Measurements from ENCODE around the gene HSD17B8. TPM values are rescaled to one million over a fixed set of nuclear protein-coding genes. Genes with fewer than 3 reads are reported as not detected.

Gene HSD17B8
- total RNA-seq, 1 experiment from 2014 or later = 22.0 TPM

DNA sequence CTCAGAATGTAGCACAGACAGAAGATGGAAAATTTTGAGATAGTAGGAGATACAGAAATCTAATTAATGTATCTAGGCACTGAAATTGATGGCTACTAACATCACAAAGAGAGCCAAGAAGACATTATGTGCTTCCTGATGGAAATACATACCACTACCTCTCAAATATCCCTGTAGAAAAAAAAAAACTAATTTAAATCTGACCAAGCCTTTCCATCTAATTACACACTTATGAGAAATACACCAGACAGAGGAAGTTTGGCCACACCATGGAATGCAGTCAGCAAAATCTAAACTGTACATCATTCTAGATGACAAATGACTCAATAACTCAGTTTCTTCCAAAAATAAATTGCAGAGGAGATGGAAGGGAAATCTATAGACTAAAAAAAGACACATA is 48.3 kb downstream of the HSD17B8 start:
- POLR2A ChIA-PET = no interaction called here

DNA sequence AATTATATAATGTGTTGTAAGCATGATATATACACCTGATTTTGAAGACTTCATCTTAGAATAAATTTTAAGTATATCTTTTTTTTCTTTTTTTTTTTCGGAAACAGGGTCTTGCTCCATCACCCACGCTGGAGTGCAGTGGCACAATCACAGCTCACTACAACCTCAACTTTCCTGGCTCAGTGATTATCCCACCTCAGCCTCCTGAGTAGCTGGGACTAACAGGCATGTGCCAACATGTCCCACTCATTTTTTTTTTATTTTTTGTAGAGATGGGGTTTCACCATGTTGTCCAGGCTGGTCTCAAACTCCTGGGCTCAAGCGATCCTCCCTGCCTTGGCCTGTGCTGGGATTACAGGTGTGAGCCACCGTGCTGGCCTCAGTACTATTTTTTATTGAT is 50.1 kb downstream of the HSD17B8 start:
- intact Hi-C loops (cut with micrococcal nuclease) = no loop called here
- Histone ChIP-seq H3K9me3 (ENCODE audit: control insufficient read depth in 1 of 2, insufficient read depth in 1 of 2, low read depth in 1 of 2, low read length in 2 of 2) (no peaks in the 10 kb centered on the region), H3K9ac (ENCODE audit: low read length) (no peak overlapping the region), H3K9me2 (ENCODE audit: insufficient read depth) (no peaks in the 10 kb centered on the region), H3K36me3 (ENCODE audit: control insufficient read depth in 1 of 2, insufficient read depth in 2 of 2, low read length in 2 of 2) (no peaks in the 10 kb centered on the region), H3K4me1 (ENCODE audit: control insufficient read depth in 1 of 2, insufficient read depth in 2 of 2, low read length in 2 of 2) (peaks cover 45 to 57% of the 10 kb centered on the region in 2 experiments), H2AFZ (ENCODE audit: low read depth, low read length, poor library complexity, severe bottlenecking) (no peak overlapping the region), H3K27ac (ENCODE audit: low read depth, low read length) (no peak overlapping the region), H3K4me2 (ENCODE audit: low read length) (no peak overlapping the region), H3K79me2 (ENCODE audit: insufficient read depth, low read length) (no peaks in the 10 kb centered on the region), H3K4me3 (replicated peaks in 1 of 2; ENCODE audit: low read depth in 1 of 2, low read length in 2 of 2) (no peak overlapping the region), H3K27me3 (ENCODE audit: insufficient read depth, low read length) (no peaks in the 10 kb centered on the region), H4K20me1 (ENCODE audit: insufficient read depth) (no peaks in the 10 kb centered on the region)
- ChIA-PET CTCF (interaction anchor here (1.4 kb wide), 1 partner anchor 17 kb away, joined by 5 read pairs; the partner anchor contains the start of genes RPS18 and VPS52), RAD21 (ENCODE audit: low non-redundant PET in 1 of 2, low total read pairs in 2 of 2, uncharacterized antibody in 2 of 2, unreplicated experiment in 2 of 2) (interaction anchor here in 1 of 2 experiments (0.6 kb wide), 1 partner anchor 393 kb away, joined by 7 read pairs; no protein-coding TSS in a partner anchor), POLR2A (interaction anchor here (0.9 to 1.4 kb wide), 4 partner anchors 17 to 283 kb away, joined by 3 to 6 read pairs (median 5); partner anchors contain the start of genes B3GALT4, RPS18 and VPS52)
- ATAC-seq (no peak), DNase-seq (ENCODE audit: low read depth, low spot score) (no peak)
- TF ChIP-seq ZFX (IDR thresholded peaks at IDR 0.05) (no peak), JUND (IDR thresholded peaks at IDR 0.05) (no peak), CBX3 (IDR thresholded peaks at IDR 0.05; ENCODE audit: low read depth) (no peak), SIN3A (IDR thresholded peaks at IDR 0.05; ENCODE audit: low read depth) (no peak)
- TF ChIP-seq, protein P1, sequence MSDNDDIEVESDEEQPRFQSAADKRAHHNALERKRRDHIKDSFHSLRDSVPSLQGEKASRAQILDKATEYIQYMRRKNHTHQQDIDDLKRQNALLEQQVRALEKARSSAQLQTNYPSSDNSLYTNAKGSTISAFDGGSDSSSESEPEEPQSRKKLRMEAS (IDR thresholded peaks at IDR 0.05) = no peak
- BruUV-seq (replicated peaks) = no TSS peak

More for the DNA sequence above, 48.3 kb downstream of the HSD17B8 start:
- H3K4me1 ChIP-seq (ENCODE audit: control insufficient read depth in 1 of 2, insufficient read depth in 2 of 2, low read length in 2 of 2) = peaks cover 30 to 53% of the 10 kb centered on the region in 2 experiments
- H3K27me3 ChIP-seq (ENCODE audit: insufficient read depth, low read length) = no peaks in the 10 kb centered on the region
- intact Hi-C loops (cut with micrococcal nuclease) = no loop called here
- no peak overlapping the region for H3K4me2 ChIP-seq (ENCODE audit: low read length)
- no peaks in the 10 kb centered on the region for H3K79me2 ChIP-seq (ENCODE audit: insufficient read depth, low read length)
- ChIA-PET CTCF (no interaction called here), RAD21 (ENCODE audit: low non-redundant PET in 1 of 2, low total read pairs in 2 of 2, uncharacterized antibody in 2 of 2, unreplicated experiment in 2 of 2) (no interaction called here)
- H3K4me3 ChIP-seq (replicated peaks in 1 of 2; ENCODE audit: low read depth in 1 of 2, low read length in 2 of 2) = no peak overlapping the region
- no peak overlapping the region for H3K9ac ChIP-seq (ENCODE audit: low read length)
- ATAC-seq (no peak), DNase-seq (ENCODE audit: low read depth, low spot score) (no peak)
- H4K20me1 ChIP-seq (ENCODE audit: insufficient read depth) = no peaks in the 10 kb centered on the region
- no peak overlapping the region for H3K27ac ChIP-seq (ENCODE audit: low read depth, low read length)
- no peaks in the 10 kb centered on the region for H3K36me3 ChIP-seq (ENCODE audit: control insufficient read depth in 1 of 2, insufficient read depth in 2 of 2, low read length in 2 of 2)
- no peak overlapping the region for H2AFZ ChIP-seq (ENCODE audit: low read depth, low read length, poor library complexity, severe bottlenecking)
- H3K9me3 ChIP-seq (ENCODE audit: control insufficient read depth in 1 of 2, insufficient read depth in 1 of 2, low read depth in 1 of 2, low read length in 2 of 2) = no peaks in the 10 kb centered on the region
- BruUV-seq (replicated peaks) = no TSS peak
- no peaks in the 10 kb centered on the region for H3K9me2 ChIP-seq (ENCODE audit: insufficient read depth)
- TF ChIP-seq CBX3 (IDR thresholded peaks at IDR 0.05; ENCODE audit: low read depth) (no peak), EZH2 (IDR thresholded peaks at IDR 0.05) (no peak), SRF (IDR thresholded peaks at IDR 0.05; ENCODE audit: low read depth) (no peak), FOSL1 (IDR thresholded peaks at IDR 0.05; ENCODE audit: low read depth) (no peak), ZNF274 (IDR thresholded peaks at IDR 0.05; ENCODE audit: low read depth, low read length) (no peak), SIN3A (IDR thresholded peaks at IDR 0.05; ENCODE audit: low read depth) (no peak), CEBPB (IDR thresholded peaks at IDR 0.05; ENCODE audit: low read depth) (no peak), TCF7L2 (IDR thresholded peaks at IDR 0.05; ENCODE audit: borderline replicate concordance, extremely low read depth, insufficient read depth, insufficient read length) (no peak), JUND (IDR thresholded peaks at IDR 0.05) (no peak), EZH2phosphoT487 (IDR thresholded peaks at IDR 0.05; ENCODE audit: borderline replicate concordance) (no peak), ZFX (IDR thresholded peaks at IDR 0.05) (no peak)
- TF ChIP-seq, protein P2, sequence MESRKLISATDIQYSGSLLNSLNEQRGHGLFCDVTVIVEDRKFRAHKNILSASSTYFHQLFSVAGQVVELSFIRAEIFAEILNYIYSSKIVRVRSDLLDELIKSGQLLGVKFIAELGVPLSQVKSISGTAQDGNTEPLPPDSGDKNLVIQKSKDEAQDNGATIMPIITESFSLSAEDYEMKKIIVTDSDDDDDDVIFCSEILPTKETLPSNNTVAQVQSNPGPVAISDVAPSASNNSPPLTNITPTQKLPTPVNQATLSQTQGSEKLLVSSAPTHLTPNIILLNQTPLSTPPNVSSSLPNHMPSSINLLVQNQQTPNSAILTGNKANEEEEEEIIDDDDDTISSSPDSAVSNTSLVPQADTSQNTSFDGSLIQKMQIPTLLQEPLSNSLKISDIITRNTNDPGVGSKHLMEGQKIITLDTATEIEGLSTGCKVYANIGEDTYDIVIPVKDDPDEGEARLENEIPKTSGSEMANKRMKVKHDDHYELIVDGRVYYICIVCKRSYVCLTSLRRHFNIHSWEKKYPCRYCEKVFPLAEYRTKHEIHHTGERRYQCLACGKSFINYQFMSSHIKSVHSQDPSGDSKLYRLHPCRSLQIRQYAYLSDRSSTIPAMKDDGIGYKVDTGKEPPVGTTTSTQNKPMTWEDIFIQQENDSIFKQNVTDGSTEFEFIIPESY (IDR thresholded peaks at IDR 0.05; ENCODE audit: extremely low read depth, insufficient replicate concordance, low read length) = no peak

Data from HCT116 (cell line).